Neural crest cell (in vitro differentiated cells): Measurements from ENCODE around the gene HDAC4. TPM values are rescaled to one million over a fixed set of nuclear protein-coding genes. Genes with fewer than 3 reads are reported as not detected.

Experiments
- DNase-seq: peaks from one replicate; pipeline ENCODE4 v3.0.0; 2021; ENCODE audit warnings: low read depth, mixed read lengths, low spot score
- H3K27ac Mint-ChIP-seq: one replicate; pipeline ENCODE4 v1.8.0; 2021; ENCODE audit warnings: mild to moderate bottlenecking, mixed read lengths; ENCODE audit not compliant: unreplicated experiment
- H3K27me3 Mint-ChIP-seq: 2 replicates; pipeline ENCODE4 v1.8.0; 2021; ENCODE audit warnings: low read depth, mild to moderate bottlenecking, mixed read lengths
- H3K36me3 Mint-ChIP-seq: 2 replicates; pipeline ENCODE4 v1.8.0; 2021; ENCODE audit warnings: low read depth, mild to moderate bottlenecking, mixed read lengths
- H3K4me1 Mint-ChIP-seq: 2 replicates; pipeline ENCODE4 v1.8.0; 2021; ENCODE audit warnings: mixed read lengths
- H3K4me3 Mint-ChIP-seq: one replicate; pipeline ENCODE4 v1.8.0; 2021; ENCODE audit warnings: mild to moderate bottlenecking, mixed read lengths
- H3K9me3 Mint-ChIP-seq: 2 replicates; pipeline ENCODE4 v1.8.0; 2021; ENCODE audit warnings: mixed read lengths
- total RNA-seq: library from RNA; stranded (reverse); gene quantifications from 2 replicates; pipeline ENCODE4 v1.2.1, GENCODE V29; 2021
- TF ChIP-seq, protein P1 (sequence below): fragments of 200-600 bp; sonication (generic); conservative IDR thresholded peaks from 2 replicates; pipeline ENCODE4 v1.5.0; 2021; ENCODE audit warnings: antibody characterized with exemption, mild to moderate bottlenecking

Gene HDAC4
- total RNA-seq, 1 donor from 2014 or later, result 52.1 TPM

DNA sequence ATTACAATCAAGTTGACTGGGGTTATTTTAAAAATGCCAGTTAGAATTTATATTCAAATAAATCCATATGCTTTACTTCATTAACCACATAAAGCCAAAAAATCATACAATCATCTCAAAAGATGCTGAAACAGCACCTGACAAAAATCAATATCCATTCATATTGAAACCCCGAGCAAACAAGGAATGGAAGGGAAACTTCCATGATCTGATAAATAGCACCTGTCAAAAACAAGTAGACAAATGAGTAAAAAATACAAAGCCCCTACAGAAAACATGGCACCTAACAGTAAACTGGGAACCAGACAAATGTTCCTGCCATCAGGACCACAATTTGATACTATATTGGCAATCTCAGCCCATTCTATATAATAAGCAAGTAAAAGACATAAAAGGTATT, 227.5 kb downstream of the HDAC4 start:
- no peak for DNase-seq
- no peaks in the 10 kb centered on the region for H3K27me3 Mint-ChIP-seq
- TF ChIP-seq, protein P1, sequence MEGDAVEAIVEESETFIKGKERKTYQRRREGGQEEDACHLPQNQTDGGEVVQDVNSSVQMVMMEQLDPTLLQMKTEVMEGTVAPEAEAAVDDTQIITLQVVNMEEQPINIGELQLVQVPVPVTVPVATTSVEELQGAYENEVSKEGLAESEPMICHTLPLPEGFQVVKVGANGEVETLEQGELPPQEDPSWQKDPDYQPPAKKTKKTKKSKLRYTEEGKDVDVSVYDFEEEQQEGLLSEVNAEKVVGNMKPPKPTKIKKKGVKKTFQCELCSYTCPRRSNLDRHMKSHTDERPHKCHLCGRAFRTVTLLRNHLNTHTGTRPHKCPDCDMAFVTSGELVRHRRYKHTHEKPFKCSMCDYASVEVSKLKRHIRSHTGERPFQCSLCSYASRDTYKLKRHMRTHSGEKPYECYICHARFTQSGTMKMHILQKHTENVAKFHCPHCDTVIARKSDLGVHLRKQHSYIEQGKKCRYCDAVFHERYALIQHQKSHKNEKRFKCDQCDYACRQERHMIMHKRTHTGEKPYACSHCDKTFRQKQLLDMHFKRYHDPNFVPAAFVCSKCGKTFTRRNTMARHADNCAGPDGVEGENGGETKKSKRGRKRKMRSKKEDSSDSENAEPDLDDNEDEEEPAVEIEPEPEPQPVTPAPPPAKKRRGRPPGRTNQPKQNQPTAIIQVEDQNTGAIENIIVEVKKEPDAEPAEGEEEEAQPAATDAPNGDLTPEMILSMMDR, result no peak
- H3K27ac Mint-ChIP-seq, result no peak overlapping the region
- no peak overlapping the region for H3K4me3 Mint-ChIP-seq
- H3K4me1 Mint-ChIP-seq, result no peaks in the 10 kb centered on the region
- peaks cover 69% of the 10 kb centered on the region for H3K36me3 Mint-ChIP-seq
- H3K9me3 Mint-ChIP-seq, result peaks cover 29% of the 10 kb centered on the region

DNA sequence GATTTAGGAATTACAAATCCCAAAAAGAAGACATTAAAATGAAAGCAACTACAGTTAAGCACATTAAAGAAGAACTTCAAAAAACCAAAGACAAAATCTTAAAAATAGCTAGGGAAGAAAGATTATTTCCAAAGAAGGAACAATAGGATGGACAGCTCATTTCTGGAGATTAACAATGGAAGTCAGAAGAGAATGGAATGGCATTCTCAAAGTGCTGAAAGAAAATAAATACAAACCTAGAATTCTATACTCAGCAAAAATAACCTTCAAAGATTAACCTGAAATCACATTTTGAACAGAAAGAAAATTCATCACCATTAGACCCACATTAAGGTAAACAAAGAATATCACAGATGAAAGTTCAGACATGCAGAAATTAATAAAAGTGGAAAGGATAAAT, 229.2 kb downstream of the HDAC4 start:
- peaks cover 57% of the 10 kb centered on the region for H3K36me3 Mint-ChIP-seq
- no peaks in the 10 kb centered on the region for H3K27me3 Mint-ChIP-seq
- no peak overlapping the region for H3K27ac Mint-ChIP-seq
- H3K9me3 Mint-ChIP-seq, result peaks cover 29% of the 10 kb centered on the region
- TF ChIP-seq, protein P1, result no peak
- no peaks in the 10 kb centered on the region for H3K4me1 Mint-ChIP-seq
- no peak for DNase-seq
- H3K4me3 Mint-ChIP-seq, result no peak overlapping the region

DNA sequence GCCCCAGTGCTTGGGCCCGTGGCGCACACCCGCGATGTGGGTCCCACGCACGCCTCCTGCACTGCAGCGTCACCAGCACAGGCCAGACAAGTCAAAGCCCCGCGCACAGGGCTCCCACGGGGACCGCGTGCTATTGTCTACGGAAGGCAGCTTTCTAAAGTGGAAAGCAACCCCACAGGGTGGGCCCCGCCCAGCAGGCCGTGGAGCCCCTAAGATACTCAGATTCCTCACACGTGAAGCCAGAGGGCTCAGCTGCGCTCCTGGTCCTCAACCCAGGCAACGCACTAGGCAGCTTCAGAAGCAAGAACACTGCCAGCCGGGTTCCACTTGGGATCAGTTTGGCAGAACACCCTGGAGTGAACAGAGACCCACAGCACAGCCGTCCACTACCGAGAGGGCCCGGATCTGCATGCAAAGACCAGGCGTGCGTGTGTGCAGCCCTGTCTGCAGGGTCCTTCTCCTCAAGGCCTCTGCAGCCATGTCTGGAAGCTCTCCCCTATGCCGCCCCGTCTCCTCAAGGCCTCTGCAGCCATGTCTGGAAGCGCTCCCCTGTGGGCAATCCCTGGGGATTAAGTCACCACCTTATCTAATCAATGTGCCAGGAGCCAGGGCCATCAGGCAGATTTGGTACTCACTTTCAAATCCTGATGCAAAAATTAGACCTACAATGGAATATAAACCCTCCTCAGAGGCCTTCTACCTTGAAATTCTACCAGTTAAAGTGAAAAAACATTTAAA, 231.3 kb downstream of the HDAC4 start:
- Mint-ChIP-seq H3K36me3 (peaks cover 44% of the 10 kb centered on the region), H3K9me3 (peaks cover 25% of the 10 kb centered on the region), H3K27me3 (no peaks in the 10 kb centered on the region), H3K27ac (no peak overlapping the region), H3K4me1 (peaks cover 6% of the 10 kb centered on the region), H3K4me3 (no peak overlapping the region)
- TF ChIP-seq, protein P1, result no peak
- no peak for DNase-seq

DNA sequence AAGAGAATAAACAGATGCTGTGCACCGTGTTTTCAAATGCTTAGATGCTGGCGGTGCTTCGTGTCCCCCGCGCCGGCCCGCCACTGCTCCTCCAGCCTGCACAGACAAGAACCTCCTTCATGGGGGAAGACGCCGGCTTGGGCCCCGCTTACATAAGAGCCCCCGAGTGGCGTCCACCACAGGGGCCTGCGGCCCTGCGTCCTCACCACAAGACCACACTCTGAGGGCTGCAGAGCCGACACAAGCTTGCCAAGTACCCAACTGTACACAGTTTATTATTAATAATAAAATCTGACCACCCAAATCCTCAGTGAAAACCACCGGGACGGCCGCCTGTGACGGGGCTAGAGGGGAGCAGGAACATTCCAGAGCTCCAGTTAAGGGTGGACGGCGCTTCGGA, 232.2 kb downstream of the HDAC4 start:
- TF ChIP-seq, protein P1, result no peak
- Mint-ChIP-seq H3K9me3 (peaks cover 20% of the 10 kb centered on the region), H3K4me1 (peaks cover 15% of the 10 kb centered on the region), H3K4me3 (no peak overlapping the region), H3K27me3 (no peaks in the 10 kb centered on the region), H3K27ac (no peak overlapping the region), H3K36me3 (peaks cover 37% of the 10 kb centered on the region)
- DNase-seq, result no peak

GRCh38 chr2:239167766-239168444, 232.9 kb downstream of the HDAC4 start:
- TF ChIP-seq, protein P1, result no peak
- peaks cover 15% of the 10 kb centered on the region for H3K9me3 Mint-ChIP-seq
- peak overlapping the region; percentile 71 for H3K27ac Mint-ChIP-seq
- peaks cover 31% of the 10 kb centered on the region for H3K36me3 Mint-ChIP-seq
- no peaks in the 10 kb centered on the region for H3K27me3 Mint-ChIP-seq
- no peak for DNase-seq
- H3K4me1 Mint-ChIP-seq, result peaks cover 17% of the 10 kb centered on the region
- no peak overlapping the region for H3K4me3 Mint-ChIP-seq
